ENCODE data around the gene SLC29A2.
A peak's percentile ranks its signal among the peaks of the same experiment; 100 is the strongest.

Gene SLC29A2

GRCh38 chr11:66315921-66316811, 55.4 kb downstream of the SLC29A2 start:
- no peak for DNase-seq

- no peak for DNase-seq
Measured at GRCh38 chr11:66315498-66315885, 56.1 kb downstream of the SLC29A2 start.

- DNase-seq, result no peak
Measured at GRCh38 chr11:66314561-66315497, 56.7 kb downstream of the SLC29A2 start.

GRCh38 chr11:66314186-66314501, 57.4 kb downstream of the SLC29A2 start:
- no peak for DNase-seq

- no peak for DNase-seq
Measured at GRCh38 chr11:66313321-66314185, 58.0 kb downstream of the SLC29A2 start.

GRCh38 chr11:66312549-66313320, 58.8 kb downstream of the SLC29A2 start:
- peak; percentile 48 for DNase-seq

All from NCI-H510A (cell line).